Kidney epithelial cell (primary cell): ENCODE data around the gene MIER3. TPM values are rescaled to one million over a fixed set of nuclear protein-coding genes. Genes with fewer than 3 reads are reported as not detected.
"Not testable (repeated sequence)": the region's sequence is repeated elsewhere in the genome, so short reads cannot be mapped to it uniquely, and the experiment has no call there.

Experiments used
- DNase-seq: peaks from one replicate; pipeline ENCODE4 v3.0.0-alpha.2; 2010; ENCODE audit warnings: low read depth
- H3K27me3 ChIP-seq: 2 replicates; pipeline ENCODE4 v1.6.0; 2011; ENCODE audit warnings: low read length; ENCODE audit not compliant: control insufficient read depth, insufficient read depth
- H3K36me3 ChIP-seq: 2 replicates; pipeline ENCODE4 v1.5.1; 2011; ENCODE audit warnings: low read length; ENCODE audit not compliant: control insufficient read depth, insufficient read depth
- H3K4me3 ChIP-seq: 2 replicates; pipeline ENCODE4 v1.5.1; 2011; ENCODE audit warnings: low read depth, mild to moderate bottlenecking, control low read depth, low read length
- total RNA-seq: library from RNA; depleted of rRNA; stranded (reverse); fragments of >200 nt; gene quantifications from 2 replicates; pipeline ENCODE4 v1.2.3, GENCODE V29; 2015
- TF ChIP-seq, protein P1 (sequence below): IDR thresholded peaks from 2 replicates; pipeline ENCODE4 v1.5.1; 2011; ENCODE audit warnings: mild to moderate bottlenecking, moderate library complexity, low read length, control low read depth, inconsistent platforms; ENCODE audit not compliant: insufficient read depth, poor library complexity, severe bottlenecking

Gene MIER3
- total RNA-seq, 1 donor from 2014 or later: 18.1 TPM

DNA sequence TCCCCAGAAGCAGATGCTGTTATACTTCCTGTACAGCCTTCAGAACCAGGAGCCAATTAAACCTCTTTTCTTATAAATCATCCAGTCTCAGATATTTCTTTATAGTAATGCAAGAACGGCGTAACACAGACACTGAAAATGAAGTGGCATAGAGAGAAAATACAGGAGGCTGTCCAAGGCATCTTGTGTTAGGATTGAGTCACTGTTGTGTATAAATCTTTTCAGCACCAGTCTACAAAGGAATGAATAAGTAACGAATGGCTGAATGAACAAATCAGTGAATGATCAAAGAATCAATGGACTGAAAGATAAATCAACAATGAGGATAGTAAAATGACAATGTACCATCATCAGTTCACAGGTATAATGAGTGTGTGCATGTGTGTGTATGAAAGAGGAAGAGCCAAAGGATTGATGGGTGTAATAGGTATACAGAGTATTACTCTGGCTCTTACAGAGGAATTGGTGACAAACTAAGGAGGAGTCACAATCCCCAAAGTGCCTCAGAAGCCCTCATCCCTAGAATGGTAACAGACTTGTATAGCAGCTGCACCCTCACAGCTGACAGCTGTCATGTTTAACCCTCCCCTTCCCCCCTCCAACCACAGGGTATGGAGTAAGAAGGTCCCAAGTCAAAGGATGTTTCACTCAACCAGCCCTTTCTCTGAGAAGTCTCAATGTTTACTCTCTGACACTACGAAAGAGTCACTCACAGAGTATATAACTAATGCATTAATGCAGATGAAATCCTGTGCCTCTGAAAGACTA, 29.8 kb upstream of the MIER3 start:
- H3K4me3 ChIP-seq: no peak overlapping the region
- TF ChIP-seq, protein P1, sequence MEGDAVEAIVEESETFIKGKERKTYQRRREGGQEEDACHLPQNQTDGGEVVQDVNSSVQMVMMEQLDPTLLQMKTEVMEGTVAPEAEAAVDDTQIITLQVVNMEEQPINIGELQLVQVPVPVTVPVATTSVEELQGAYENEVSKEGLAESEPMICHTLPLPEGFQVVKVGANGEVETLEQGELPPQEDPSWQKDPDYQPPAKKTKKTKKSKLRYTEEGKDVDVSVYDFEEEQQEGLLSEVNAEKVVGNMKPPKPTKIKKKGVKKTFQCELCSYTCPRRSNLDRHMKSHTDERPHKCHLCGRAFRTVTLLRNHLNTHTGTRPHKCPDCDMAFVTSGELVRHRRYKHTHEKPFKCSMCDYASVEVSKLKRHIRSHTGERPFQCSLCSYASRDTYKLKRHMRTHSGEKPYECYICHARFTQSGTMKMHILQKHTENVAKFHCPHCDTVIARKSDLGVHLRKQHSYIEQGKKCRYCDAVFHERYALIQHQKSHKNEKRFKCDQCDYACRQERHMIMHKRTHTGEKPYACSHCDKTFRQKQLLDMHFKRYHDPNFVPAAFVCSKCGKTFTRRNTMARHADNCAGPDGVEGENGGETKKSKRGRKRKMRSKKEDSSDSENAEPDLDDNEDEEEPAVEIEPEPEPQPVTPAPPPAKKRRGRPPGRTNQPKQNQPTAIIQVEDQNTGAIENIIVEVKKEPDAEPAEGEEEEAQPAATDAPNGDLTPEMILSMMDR: no peak
- DNase-seq: no peak
- no peaks in the 10 kb centered on the region for H3K27me3 ChIP-seq
- no peaks in the 10 kb centered on the region for H3K36me3 ChIP-seq

GRCh38 chr5:56979968-56980367, 28.0 kb upstream of the MIER3 start:
- no peaks in the 10 kb centered on the region for H3K27me3 ChIP-seq
- no peak overlapping the region for H3K4me3 ChIP-seq
- H3K36me3 ChIP-seq: no peaks in the 10 kb centered on the region
- no peak for DNase-seq
- TF ChIP-seq, protein P1: no peak

GRCh38 chr5:56979526-56979925, 27.6 kb upstream of the MIER3 start:
- not testable (repeated sequence) for H3K36me3 ChIP-seq, H3K27me3 ChIP-seq, DNase-seq, H3K4me3 ChIP-seq

DNA sequence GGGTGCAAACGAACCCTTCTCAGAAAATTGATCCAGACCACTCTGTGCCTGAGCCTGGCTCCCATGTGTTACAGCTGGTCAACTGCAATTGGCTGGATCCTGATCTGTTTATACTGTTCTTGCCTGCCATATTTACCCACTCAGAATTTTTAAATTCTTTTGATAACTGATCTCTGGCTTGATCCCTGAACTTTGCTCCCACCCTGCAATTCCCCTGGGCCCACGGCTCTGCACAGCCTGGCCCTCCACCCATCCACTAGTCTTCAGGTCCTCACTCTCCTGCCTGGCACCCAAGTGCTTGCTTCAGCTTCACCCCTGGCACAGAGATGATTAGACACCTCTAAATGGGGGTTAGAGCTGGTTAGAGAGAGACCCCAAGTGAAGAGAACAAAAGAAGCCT, 25.9 kb upstream of the MIER3 start:
- no peaks in the 10 kb centered on the region for H3K36me3 ChIP-seq
- TF ChIP-seq, protein P1: no peak

DNA sequence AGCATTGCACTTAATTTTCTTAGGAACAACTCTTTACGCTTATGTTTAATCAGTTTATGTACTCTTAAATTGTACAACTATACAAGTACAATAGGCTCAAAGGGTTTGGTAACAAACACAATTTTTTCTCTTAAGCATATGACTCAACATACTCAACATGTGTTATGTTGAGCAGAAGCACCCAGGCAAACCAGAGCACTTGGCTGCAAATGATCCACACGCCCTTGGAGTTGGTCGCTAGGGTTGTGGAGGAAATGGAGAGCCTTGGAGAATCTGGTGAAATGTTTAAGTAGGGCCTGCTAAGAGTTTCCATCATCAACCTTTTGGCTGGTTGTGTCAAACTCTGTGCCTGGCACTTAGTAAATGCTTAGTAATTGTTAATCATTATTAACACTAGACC, 25.1 kb upstream of the MIER3 start:
- H3K36me3 ChIP-seq: no peaks in the 10 kb centered on the region
- no peak for DNase-seq

More for the DNA sequence above, 25.9 kb upstream of the MIER3 start:
- DNase-seq: no peak
- Histone ChIP-seq H3K4me3 (no peak overlapping the region), H3K27me3 (no peaks in the 10 kb centered on the region)

DNA sequence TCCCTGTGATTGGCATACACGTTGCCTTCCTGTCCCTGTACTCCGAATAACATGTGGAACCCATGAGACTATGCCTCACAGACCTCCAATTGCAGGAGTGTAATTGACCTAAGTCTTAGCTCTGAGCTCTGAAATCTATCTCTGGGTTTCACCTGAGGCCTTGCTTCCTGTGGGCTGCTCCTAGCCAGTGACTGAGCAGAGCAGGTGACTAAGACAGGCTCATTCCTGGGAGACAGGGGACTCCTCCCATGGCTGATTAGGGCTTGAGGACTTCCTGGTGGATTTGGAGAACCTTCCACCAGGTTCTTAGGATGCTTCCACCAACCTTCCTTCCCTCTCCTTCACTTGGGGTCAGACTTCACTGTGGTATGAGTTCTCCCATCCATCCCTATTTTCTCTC, 22.3 kb upstream of the MIER3 start:
- TF ChIP-seq, protein P1: no peak

More for the DNA sequence above, 25.1 kb upstream of the MIER3 start:
- TF ChIP-seq, protein P1: no peak
- Histone ChIP-seq H3K27me3 (no peaks in the 10 kb centered on the region), H3K4me3 (no peak overlapping the region)

More for the DNA sequence above, 22.3 kb upstream of the MIER3 start:
- Histone ChIP-seq H3K27me3 (no peaks in the 10 kb centered on the region), H3K4me3 (no peak overlapping the region), H3K36me3 (no peaks in the 10 kb centered on the region)
- no peak for DNase-seq
